Loucy (cell line): ENCODE data around the gene PTGFRN.

ENCODE experiments used
- H2AFZ ChIP-seq: fragments of 200-600 bp; sonication (generic); 2 replicates; pipeline ENCODE4 v1.6.0; 2016; ENCODE audit warnings: antibody characterized with exemption, mild to moderate bottlenecking, low read length, moderate library complexity
- H3F3A ChIP-seq: fragments of 200-600 bp; 2 replicates; pipeline ENCODE4 v1.6.0; 2016; ENCODE audit warnings: antibody characterized with exemption, low read depth, mild to moderate bottlenecking
- H3K27me3 ChIP-seq: fragments of 200-600 bp; sonication (generic); 2 replicates; pipeline ENCODE4 v1.6.1; 2014; ENCODE audit warnings: low read length, mild to moderate bottlenecking; ENCODE audit not compliant: insufficient read depth, poor library complexity, severe bottlenecking
- H3K36me3 ChIP-seq: fragments of 200-600 bp; sonication (generic); 2 replicates; pipeline ENCODE4 v1.6.1; 2016; ENCODE audit warnings: low read length; ENCODE audit not compliant: insufficient read depth
- H3K4me1 ChIP-seq: fragments of 200-600 bp; sonication (generic); 2 replicates; pipeline ENCODE4 v1.5.1; 2014; ENCODE audit warnings: low read length, mild to moderate bottlenecking; ENCODE audit not compliant: insufficient read depth, poor library complexity, severe bottlenecking
- H3K4me2 ChIP-seq: fragments of 200-600 bp; sonication (generic); 2 replicates; pipeline ENCODE4 v1.6.0; 2014; ENCODE audit warnings: antibody characterized with exemption, low read length, low read depth, mild to moderate bottlenecking; ENCODE audit not compliant: poor library complexity, severe bottlenecking
- H3K4me3 ChIP-seq: fragments of 200-600 bp; sonication (generic); 2 replicates; pipeline ENCODE4 v1.5.1; 2014; ENCODE audit warnings: low read length, mild to moderate bottlenecking, mixed read lengths; ENCODE audit not compliant: poor library complexity, severe bottlenecking
- H3K79me2 ChIP-seq: fragments of 200-600 bp; sonication (generic); 2 replicates; pipeline ENCODE4 v1.6.1; 2014; ENCODE audit warnings: low read length; ENCODE audit not compliant: insufficient read depth
- H3K9ac ChIP-seq: fragments of 200-600 bp; sonication (generic); 2 replicates; pipeline ENCODE4 v1.6.0; 2014; ENCODE audit warnings: mild to moderate bottlenecking, low read depth, low read length, moderate library complexity; ENCODE audit not compliant: poor library complexity, severe bottlenecking
- H3K9me2 ChIP-seq: fragments of 200-600 bp; sonication (generic); replicated peaks from 2 replicates; pipeline ENCODE4 v1.6.1; 2016; ENCODE audit warnings: low read depth, low read length, mixed read lengths
- H3K9me3 ChIP-seq: fragments of 200-600 bp; sonication (generic); 2 replicates; pipeline ENCODE4 v1.6.1; 2014; ENCODE audit warnings: mild to moderate bottlenecking, antibody characterized with exemption, low read length, low read depth; ENCODE audit not compliant: insufficient read depth
- H4K20me1 ChIP-seq: fragments of 200-600 bp; sonication (generic); 2 replicates; pipeline ENCODE4 v1.6.0; 2014; ENCODE audit warnings: antibody characterized with exemption, low read length, mild to moderate bottlenecking; ENCODE audit not compliant: insufficient read depth, poor library complexity, severe bottlenecking
- EZH2phosphoT487 ChIP-seq: fragments of 200-600 bp; IDR thresholded peaks from 2 replicates; pipeline ENCODE4 v1.6.1; 2018; ENCODE audit warnings: antibody characterized with exemption, mild to moderate bottlenecking, moderate library complexity, borderline replicate concordance
- TF ChIP-seq, protein P1 (sequence below): fragments of 200-600 bp; sonication (generic); conservative IDR thresholded peaks from 2 replicates; pipeline ENCODE4 v1.5.1; 2014; ENCODE audit warnings: mild to moderate bottlenecking, antibody characterized with exemption, low read length

The PTGFRN gene

DNA sequence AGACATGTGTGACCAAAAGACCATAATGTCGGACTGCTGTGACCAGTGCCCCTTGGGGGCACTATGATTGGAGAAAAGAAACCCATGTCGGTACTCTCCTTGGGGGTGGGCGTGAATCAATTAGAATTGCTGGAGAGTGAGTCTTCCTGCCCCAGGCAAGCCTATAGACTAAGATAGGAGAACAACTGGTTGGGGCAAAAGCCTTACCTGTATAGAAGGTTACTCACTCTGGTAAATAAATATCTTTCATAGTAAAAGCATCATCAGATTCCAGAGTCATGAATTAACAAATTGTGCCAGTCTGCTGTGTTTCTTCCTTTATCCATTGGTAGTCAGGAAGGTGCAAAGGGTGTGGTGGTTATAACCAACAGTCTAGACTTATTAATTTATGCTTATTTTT, 2.9 kb upstream of the PTGFRN start:
- no peaks in the 10 kb centered on the region for H4K20me1 ChIP-seq
- H3K9me2 ChIP-seq: no peaks in the 10 kb centered on the region
- H3K27me3 ChIP-seq: no peaks in the 10 kb centered on the region
- no peaks in the 10 kb centered on the region for H3K9me3 ChIP-seq
- H3K4me2 ChIP-seq: no peak overlapping the region
- no peak overlapping the region for H3K4me3 ChIP-seq
- no peak for TF ChIP-seq EZH2phosphoT487
- TF ChIP-seq, protein P1, sequence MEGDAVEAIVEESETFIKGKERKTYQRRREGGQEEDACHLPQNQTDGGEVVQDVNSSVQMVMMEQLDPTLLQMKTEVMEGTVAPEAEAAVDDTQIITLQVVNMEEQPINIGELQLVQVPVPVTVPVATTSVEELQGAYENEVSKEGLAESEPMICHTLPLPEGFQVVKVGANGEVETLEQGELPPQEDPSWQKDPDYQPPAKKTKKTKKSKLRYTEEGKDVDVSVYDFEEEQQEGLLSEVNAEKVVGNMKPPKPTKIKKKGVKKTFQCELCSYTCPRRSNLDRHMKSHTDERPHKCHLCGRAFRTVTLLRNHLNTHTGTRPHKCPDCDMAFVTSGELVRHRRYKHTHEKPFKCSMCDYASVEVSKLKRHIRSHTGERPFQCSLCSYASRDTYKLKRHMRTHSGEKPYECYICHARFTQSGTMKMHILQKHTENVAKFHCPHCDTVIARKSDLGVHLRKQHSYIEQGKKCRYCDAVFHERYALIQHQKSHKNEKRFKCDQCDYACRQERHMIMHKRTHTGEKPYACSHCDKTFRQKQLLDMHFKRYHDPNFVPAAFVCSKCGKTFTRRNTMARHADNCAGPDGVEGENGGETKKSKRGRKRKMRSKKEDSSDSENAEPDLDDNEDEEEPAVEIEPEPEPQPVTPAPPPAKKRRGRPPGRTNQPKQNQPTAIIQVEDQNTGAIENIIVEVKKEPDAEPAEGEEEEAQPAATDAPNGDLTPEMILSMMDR: no peak
- no peaks in the 10 kb centered on the region for H3K36me3 ChIP-seq
- H2AFZ ChIP-seq: no peak overlapping the region
- H3K79me2 ChIP-seq: no peaks in the 10 kb centered on the region
- no peaks in the 10 kb centered on the region for H3K4me1 ChIP-seq
- H3K9ac ChIP-seq: no peak overlapping the region
- H3F3A ChIP-seq: no peaks in the 10 kb centered on the region

DNA sequence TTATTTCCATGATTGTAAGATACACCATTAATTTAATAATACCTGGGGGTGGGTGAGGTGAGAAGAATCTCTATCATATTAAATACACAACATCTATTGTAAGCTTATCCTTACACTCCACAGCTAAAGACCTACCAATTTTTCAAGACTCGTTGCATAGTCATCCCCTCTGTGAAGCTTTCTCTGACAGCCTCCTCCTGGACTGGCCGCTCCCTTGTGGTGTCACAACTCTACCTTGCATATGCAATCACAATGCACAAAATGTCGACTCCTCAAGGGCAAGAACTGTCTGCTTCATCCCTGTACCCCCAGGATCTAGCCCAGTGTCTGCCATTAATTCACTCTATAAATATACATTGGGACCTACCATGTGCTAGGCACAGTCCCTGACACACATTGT, 2.4 kb upstream of the PTGFRN start:
- Histone ChIP-seq H3K79me2 (no peaks in the 10 kb centered on the region), H3K9me2 (no peaks in the 10 kb centered on the region), H3K9ac (no peak overlapping the region), H3K27me3 (no peaks in the 10 kb centered on the region), H3F3A (no peaks in the 10 kb centered on the region), H3K9me3 (no peaks in the 10 kb centered on the region), H3K4me3 (no peak overlapping the region), H2AFZ (no peak overlapping the region), H3K4me1 (no peaks in the 10 kb centered on the region), H3K36me3 (no peaks in the 10 kb centered on the region), H3K4me2 (no peak overlapping the region), H4K20me1 (no peaks in the 10 kb centered on the region)
- TF ChIP-seq EZH2phosphoT487: no peak

DNA sequence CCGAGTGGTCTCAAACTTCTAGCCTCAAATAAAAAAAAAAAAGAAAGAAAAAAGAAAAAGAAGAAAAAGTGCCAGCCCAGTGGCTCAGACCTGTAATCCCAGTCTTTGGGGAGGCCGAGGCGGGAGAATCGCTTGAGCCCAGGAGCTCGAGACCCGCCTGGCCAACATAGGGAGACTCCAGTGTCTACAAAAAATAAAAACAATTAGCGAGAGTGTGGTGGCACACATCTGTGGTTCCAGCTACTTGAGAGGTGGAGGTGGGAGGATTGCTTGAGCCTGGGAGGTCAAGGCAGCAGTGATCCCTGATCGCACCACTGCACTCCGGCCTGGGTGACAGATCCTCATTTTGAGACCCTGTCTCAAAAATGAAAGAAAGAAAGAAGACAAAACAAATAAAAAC, 1.4 kb upstream of the PTGFRN start:
- H3K9me2 ChIP-seq: no peaks in the 10 kb centered on the region
- H3F3A ChIP-seq: no peaks in the 10 kb centered on the region
- H4K20me1 ChIP-seq: no peaks in the 10 kb centered on the region
- H3K4me2 ChIP-seq: no peak overlapping the region
- H3K36me3 ChIP-seq: no peaks in the 10 kb centered on the region
- TF ChIP-seq EZH2phosphoT487: no peak
- TF ChIP-seq, protein P1: no peak
- no peaks in the 10 kb centered on the region for H3K79me2 ChIP-seq
- no peaks in the 10 kb centered on the region for H3K9me3 ChIP-seq
- H2AFZ ChIP-seq: no peak overlapping the region
- no peaks in the 10 kb centered on the region for H3K4me1 ChIP-seq
- H3K4me3 ChIP-seq: no peak overlapping the region
- no peak overlapping the region for H3K9ac ChIP-seq
- no peaks in the 10 kb centered on the region for H3K27me3 ChIP-seq

DNA sequence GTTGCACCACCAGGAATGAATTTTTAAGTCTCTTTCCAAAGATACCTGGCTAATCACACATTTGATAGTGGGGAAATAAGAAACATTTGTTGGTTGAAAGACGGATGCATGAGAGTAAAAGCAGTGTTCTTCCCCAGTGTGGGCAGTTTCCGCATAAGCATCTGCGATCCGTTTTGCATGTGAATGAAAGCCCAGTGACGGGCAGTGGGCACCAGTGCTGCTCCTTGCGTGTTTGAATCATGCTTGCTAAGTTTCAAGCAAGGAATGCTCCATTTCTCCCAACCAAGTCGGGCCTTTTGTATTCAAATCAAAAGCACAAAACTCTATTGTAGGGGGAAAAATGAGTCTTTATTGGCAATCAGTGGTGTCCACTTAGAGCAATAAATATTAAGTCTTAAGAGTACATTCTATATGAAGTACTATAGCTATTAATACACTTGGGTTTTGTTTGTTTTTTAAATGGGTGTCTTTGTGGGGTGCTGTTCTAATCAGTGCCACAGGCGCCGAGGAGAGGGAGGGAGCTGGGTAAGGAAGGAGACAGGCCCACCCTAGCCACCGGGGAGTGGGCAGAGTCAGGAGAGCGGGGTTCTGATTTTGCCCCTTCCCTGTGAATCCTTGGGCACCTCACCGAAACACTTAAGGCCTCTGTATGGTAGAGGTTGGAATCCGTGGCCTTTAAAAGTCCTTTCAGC, 750 bp upstream of the PTGFRN start:
- H3K4me3 ChIP-seq: no peak overlapping the region
- H3K36me3 ChIP-seq: no peaks in the 10 kb centered on the region
- TF ChIP-seq, protein P1: no peak
- TF ChIP-seq EZH2phosphoT487: no peak
- no peaks in the 10 kb centered on the region for H3K4me1 ChIP-seq
- H3K27me3 ChIP-seq: no peaks in the 10 kb centered on the region
- no peaks in the 10 kb centered on the region for H3K9me2 ChIP-seq
- no peak overlapping the region for H3K9ac ChIP-seq
- H4K20me1 ChIP-seq: no peaks in the 10 kb centered on the region
- no peaks in the 10 kb centered on the region for H3K9me3 ChIP-seq
- no peak overlapping the region for H2AFZ ChIP-seq
- H3K4me2 ChIP-seq: no peak overlapping the region
- H3F3A ChIP-seq: no peaks in the 10 kb centered on the region
- H3K79me2 ChIP-seq: no peaks in the 10 kb centered on the region
